Stimulated activated naive CD8-positive, alpha-beta T cell treated with anti-CD3 and anti-CD28 coated beads, Interleukin-15, Interleukin-2, amounts not matched to agents 100 ng/mL and 50 ng/mL, for 24 hours (primary cell): ENCODE measurements around the gene FUBP3.

Experiments
- H3K27ac Mint-ChIP-seq: one replicate; pipeline ENCODE4 v1.8.0; 2021; ENCODE audit warnings: mild to moderate bottlenecking, mixed read lengths
- H3K27me3 Mint-ChIP-seq: one replicate; pipeline ENCODE4 v1.8.0; 2021; ENCODE audit warnings: mixed read lengths
- H3K36me3 Mint-ChIP-seq: one replicate; pipeline ENCODE4 v1.8.0; 2021; ENCODE audit warnings: low read depth, mixed read lengths
- H3K4me1 Mint-ChIP-seq: one replicate; pipeline ENCODE4 v1.8.0; 2021; ENCODE audit warnings: low read depth, mixed read lengths
- H3K4me3 Mint-ChIP-seq: one replicate; pipeline ENCODE4 v1.8.0; 2021; ENCODE audit warnings: mild to moderate bottlenecking, mixed read lengths
- H3K9me3 Mint-ChIP-seq: one replicate; pipeline ENCODE4 v1.8.0; 2021; ENCODE audit warnings: mixed read lengths

FUBP3 gene

GRCh38 chr9:130632081-130632710, 52.8 kb downstream of the FUBP3 start:
- H3K4me1 Mint-ChIP-seq = no peaks in the 10 kb centered on the region
- H3K9me3 Mint-ChIP-seq = no peaks in the 10 kb centered on the region
- no peaks in the 10 kb centered on the region for H3K27me3 Mint-ChIP-seq
- peaks cover 38% of the 10 kb centered on the region for H3K36me3 Mint-ChIP-seq
- no peak overlapping the region for H3K4me3 Mint-ChIP-seq
- no peak overlapping the region for H3K27ac Mint-ChIP-seq

GRCh38 chr9:130632841-130633240, 53.5 kb downstream of the FUBP3 start:
- no peaks in the 10 kb centered on the region for H3K9me3 Mint-ChIP-seq
- H3K36me3 Mint-ChIP-seq = peaks cover 36% of the 10 kb centered on the region
- H3K27ac Mint-ChIP-seq = no peak overlapping the region
- no peak overlapping the region for H3K4me3 Mint-ChIP-seq
- H3K27me3 Mint-ChIP-seq = no peaks in the 10 kb centered on the region
- H3K4me1 Mint-ChIP-seq = no peaks in the 10 kb centered on the region

GRCh38 chr9:130633336-130634190, 54.2 kb downstream of the FUBP3 start:
- H3K27ac Mint-ChIP-seq = no peak overlapping the region
- H3K4me3 Mint-ChIP-seq = no peak overlapping the region
- H3K36me3 Mint-ChIP-seq = peaks cover 40% of the 10 kb centered on the region
- no peaks in the 10 kb centered on the region for H3K9me3 Mint-ChIP-seq
- no peaks in the 10 kb centered on the region for H3K27me3 Mint-ChIP-seq
- no peaks in the 10 kb centered on the region for H3K4me1 Mint-ChIP-seq

- Mint-ChIP-seq H3K36me3 (peaks cover 44% of the 10 kb centered on the region), H3K9me3 (no peaks in the 10 kb centered on the region), H3K27me3 (no peaks in the 10 kb centered on the region), H3K4me1 (no peaks in the 10 kb centered on the region), H3K4me3 (no peak overlapping the region), H3K27ac (no peak overlapping the region)
Measured at GRCh38 chr9:130634191-130634768, 54.9 kb downstream of the FUBP3 start.

- H3K9me3 Mint-ChIP-seq = no peaks in the 10 kb centered on the region
- no peak overlapping the region for H3K27ac Mint-ChIP-seq
- no peak overlapping the region for H3K4me3 Mint-ChIP-seq
- H3K27me3 Mint-ChIP-seq = no peaks in the 10 kb centered on the region
- H3K4me1 Mint-ChIP-seq = no peaks in the 10 kb centered on the region
- peaks cover 44% of the 10 kb centered on the region for H3K36me3 Mint-ChIP-seq
Measured at GRCh38 chr9:130634801-130635200, 55.4 kb downstream of the FUBP3 start.

GRCh38 chr9:130635306-130635705, 55.9 kb downstream of the FUBP3 start:
- Mint-ChIP-seq H3K27me3 (no peaks in the 10 kb centered on the region), H3K27ac (no peak overlapping the region), H3K9me3 (no peaks in the 10 kb centered on the region), H3K4me3 (no peak overlapping the region), H3K36me3 (peaks cover 42% of the 10 kb centered on the region), H3K4me1 (no peaks in the 10 kb centered on the region)

- Mint-ChIP-seq H3K4me3 (no peak overlapping the region), H3K27ac (no peak overlapping the region), H3K9me3 (no peaks in the 10 kb centered on the region), H3K36me3 (peaks cover 39% of the 10 kb centered on the region), H3K27me3 (no peaks in the 10 kb centered on the region), H3K4me1 (no peaks in the 10 kb centered on the region)
Measured at GRCh38 chr9:130635721-130636647, 56.6 kb downstream of the FUBP3 start.

- Mint-ChIP-seq H3K36me3 (peaks cover 37% of the 10 kb centered on the region), H3K27me3 (no peaks in the 10 kb centered on the region), H3K4me1 (no peaks in the 10 kb centered on the region), H3K4me3 (no peak overlapping the region), H3K9me3 (no peaks in the 10 kb centered on the region), H3K27ac (no peak overlapping the region)
Measured at GRCh38 chr9:130636648-130637020, 57.3 kb downstream of the FUBP3 start.

- H3K27me3 Mint-ChIP-seq = no peaks in the 10 kb centered on the region
- H3K4me3 Mint-ChIP-seq = no peak overlapping the region
- H3K27ac Mint-ChIP-seq = no peak overlapping the region
- peaks cover 28% of the 10 kb centered on the region for H3K36me3 Mint-ChIP-seq
- no peaks in the 10 kb centered on the region for H3K4me1 Mint-ChIP-seq
- H3K9me3 Mint-ChIP-seq = no peaks in the 10 kb centered on the region
Measured at GRCh38 chr9:130638284-130639123, 59.1 kb downstream of the FUBP3 start.

GRCh38 chr9:130639124-130639765, 59.9 kb downstream of the FUBP3 start:
- Mint-ChIP-seq H3K27me3 (no peaks in the 10 kb centered on the region), H3K9me3 (no peaks in the 10 kb centered on the region), H3K4me3 (no peak overlapping the region), H3K36me3 (peaks cover 28% of the 10 kb centered on the region), H3K27ac (no peak overlapping the region), H3K4me1 (no peaks in the 10 kb centered on the region)

GRCh38 chr9:130639866-130640555, 60.6 kb downstream of the FUBP3 start:
- no peaks in the 10 kb centered on the region for H3K9me3 Mint-ChIP-seq
- peaks cover 23% of the 10 kb centered on the region for H3K36me3 Mint-ChIP-seq
- H3K4me3 Mint-ChIP-seq = no peak overlapping the region
- H3K4me1 Mint-ChIP-seq = no peaks in the 10 kb centered on the region
- H3K27ac Mint-ChIP-seq = no peak overlapping the region
- H3K27me3 Mint-ChIP-seq = no peaks in the 10 kb centered on the region

GRCh38 chr9:130640681-130641080, 61.3 kb downstream of the FUBP3 start:
- Mint-ChIP-seq H3K4me3 (no peak overlapping the region), H3K36me3 (peaks cover 19% of the 10 kb centered on the region), H3K27me3 (no peaks in the 10 kb centered on the region)

GRCh38 chr9:130642926-130643325, 63.5 kb downstream of the FUBP3 start:
- Mint-ChIP-seq H3K27me3 (no peaks in the 10 kb centered on the region), H3K27ac (no peak overlapping the region), H3K4me1 (no peaks in the 10 kb centered on the region), H3K4me3 (no peak overlapping the region), H3K9me3 (peaks cover 9% of the 10 kb centered on the region), H3K36me3 (peaks cover 10% of the 10 kb centered on the region)

More at GRCh38 chr9:130640681-130641080, 61.3 kb downstream of the FUBP3 start:
- Mint-ChIP-seq H3K27ac (no peak overlapping the region), H3K9me3 (peaks cover 2% of the 10 kb centered on the region), H3K4me1 (no peaks in the 10 kb centered on the region)
